EH (cell line): Measurements from ENCODE around the gene GRID1.

Experiments used
- DNase-seq: peaks from one replicate; pipeline ENCODE4 v3.0.0-alpha.2; 2015; ENCODE audit warnings: low read depth

The GRID1 gene

GRCh38 chr10:86337121-86337601 lies 29.4 kb downstream of the GRID1 start:
- DNase-seq: no peak

- DNase-seq: no peak
Observed at GRCh38 chr10:86336341-86336740, 30.3 kb downstream of the GRID1 start.

- DNase-seq: no peak
Observed at GRCh38 chr10:86335831-86336230, 30.8 kb downstream of the GRID1 start.

- DNase-seq: no peak
Observed at GRCh38 chr10:86335257-86335656, 31.3 kb downstream of the GRID1 start.

GRCh38 chr10:86334488-86335085 lies 32.0 kb downstream of the GRID1 start:
- DNase-seq: no peak

GRCh38 chr10:86333826-86334487 lies 32.6 kb downstream of the GRID1 start:
- no peak for DNase-seq

GRCh38 chr10:86331861-86332260 lies 34.7 kb downstream of the GRID1 start:
- DNase-seq: no peak

GRCh38 chr10:86330778-86331763 lies 35.5 kb downstream of the GRID1 start:
- DNase-seq: no peak

- no peak for DNase-seq
Observed at GRCh38 chr10:86329896-86330680, 36.5 kb downstream of the GRID1 start.

GRCh38 chr10:86329093-86329710 lies 37.4 kb downstream of the GRID1 start:
- no peak for DNase-seq

GRCh38 chr10:86327954-86328725 lies 38.5 kb downstream of the GRID1 start:
- DNase-seq: no peak

GRCh38 chr10:86325158-86325557 lies 41.4 kb downstream of the GRID1 start:
- DNase-seq: no peak

- DNase-seq: no peak
Observed at GRCh38 chr10:86321568-86321967, 45.0 kb downstream of the GRID1 start.

- DNase-seq: no peak
Observed at GRCh38 chr10:86319676-86320075, 46.9 kb downstream of the GRID1 start.

GRCh38 chr10:86317949-86318725 lies 48.5 kb downstream of the GRID1 start:
- no peak for DNase-seq

GRCh38 chr10:86316990-86317389 lies 49.6 kb downstream of the GRID1 start:
- DNase-seq: no peak

- DNase-seq: no peak
Observed at GRCh38 chr10:86316274-86316835, 50.2 kb downstream of the GRID1 start.

GRCh38 chr10:86315549-86315942 lies 51.0 kb downstream of the GRID1 start:
- DNase-seq: no peak
